NCI-H2107 treated with DMSO at 0.1 percent for 48 hours (cell line): ENCODE results near the gene RAB17.

ENCODE experiments used
- DNase-seq: peaks from one replicate; lab custom pipeline; 2025; ENCODE audit not compliant: unreplicated experiment; lab: John Stamatoyannopoulos, UW

The RAB17 gene

DNA sequence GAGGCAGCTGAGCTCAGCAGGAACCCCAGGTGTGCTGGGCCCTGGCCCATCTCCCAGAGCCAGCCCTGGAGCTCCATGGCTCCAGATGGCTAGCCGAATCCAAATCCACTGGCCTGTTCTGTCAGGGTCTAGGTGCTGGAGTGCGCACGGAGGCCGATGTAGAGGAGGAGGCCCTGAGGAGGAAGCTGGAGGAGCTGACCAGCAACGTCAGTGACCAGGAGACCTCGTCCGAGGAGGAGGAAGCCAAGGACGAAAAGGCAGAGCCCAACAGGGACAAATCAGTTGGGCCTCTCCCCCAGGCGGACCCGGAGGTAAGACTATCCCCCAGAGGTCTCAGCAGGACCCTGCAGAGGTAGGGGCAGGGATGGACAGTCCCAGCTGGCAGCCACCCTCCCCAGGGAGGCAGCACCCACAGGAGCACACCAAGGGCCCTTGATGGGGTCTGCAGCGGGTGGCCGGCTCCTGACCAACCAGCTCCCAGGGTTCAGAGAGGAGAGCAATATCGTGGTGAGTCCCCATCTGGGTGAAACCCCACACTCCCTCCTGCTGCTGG, 50.2 kb downstream of the RAB17 start:
- no peak for DNase-seq

- DNase-seq = no peak
Observed at GRCh38 chr2:237539681-237540080, 50.9 kb downstream of the RAB17 start.

DNA sequence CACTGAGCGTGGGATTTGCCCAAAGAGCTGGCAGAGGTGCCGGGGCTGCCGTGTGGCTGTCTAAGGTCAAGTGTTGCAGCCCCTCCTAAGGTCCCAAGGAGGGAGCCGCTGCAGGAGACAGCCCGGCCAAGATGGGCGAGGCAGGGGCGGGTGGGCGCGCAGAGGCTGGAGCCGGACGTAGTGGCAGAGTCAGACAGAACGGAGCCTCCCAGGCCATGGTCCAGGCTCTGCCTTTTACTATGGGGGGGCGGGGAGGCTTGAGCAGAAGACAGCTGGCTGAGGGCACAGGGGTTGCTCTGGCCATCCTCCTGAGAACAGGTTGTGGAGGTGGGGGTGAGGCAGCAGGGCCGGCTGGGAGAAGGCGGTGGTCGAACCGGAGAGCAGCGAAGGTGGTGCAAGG, 51.6 kb downstream of the RAB17 start:
- no peak for DNase-seq

DNA sequence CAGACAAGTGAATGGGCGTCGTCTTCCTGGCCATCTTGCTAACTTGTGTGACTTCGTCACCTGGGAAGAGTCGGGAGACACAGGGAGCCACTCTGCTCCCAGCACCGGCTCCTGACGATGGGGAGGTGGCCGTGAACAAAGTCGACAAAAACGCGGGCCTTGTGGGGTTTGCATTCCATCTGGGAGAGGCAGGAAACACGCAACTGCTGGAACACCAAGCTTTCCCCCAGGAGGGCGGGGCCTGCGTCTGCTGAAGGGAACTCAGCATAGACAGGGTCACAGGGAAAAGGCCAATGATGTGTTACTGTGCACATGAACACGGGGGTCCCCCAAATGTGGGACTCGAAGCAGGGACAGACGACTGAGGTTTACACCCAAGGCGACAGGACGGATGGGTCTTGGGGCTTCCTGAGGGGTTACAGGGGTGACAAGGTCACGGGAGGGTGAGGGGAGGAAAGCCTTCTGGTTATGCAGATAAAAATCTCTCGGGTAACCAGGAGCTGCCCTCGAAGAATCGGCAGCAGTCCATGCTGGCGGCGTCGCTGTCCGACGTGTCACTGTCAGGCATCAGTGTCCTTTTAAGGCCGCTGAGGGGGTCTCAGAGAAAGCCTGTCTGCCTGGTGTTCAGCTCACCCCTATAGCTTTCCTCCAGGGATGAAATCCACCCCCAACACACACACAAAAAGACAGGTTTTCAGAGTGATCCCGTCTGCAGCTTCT, 52.4 kb downstream of the RAB17 start:
- DNase-seq = no peak

DNA sequence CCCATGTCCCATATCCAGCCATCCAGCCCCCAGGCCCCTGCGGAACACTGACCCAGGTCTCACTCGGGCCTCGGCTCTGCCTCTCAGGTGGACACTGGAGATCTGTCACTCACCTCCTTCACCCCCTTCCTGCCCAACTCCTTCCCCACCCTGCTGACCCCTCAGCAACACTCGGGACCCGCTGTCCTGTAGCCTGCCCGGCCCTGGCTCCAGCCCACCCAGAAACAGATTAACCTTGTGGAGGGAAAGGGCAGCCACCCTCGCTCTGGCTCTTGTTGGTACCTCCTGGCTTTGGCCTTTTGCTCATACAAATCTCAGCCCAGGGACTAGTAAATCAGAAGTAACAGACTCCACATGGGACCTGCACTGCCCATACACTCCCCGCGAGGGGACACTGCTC, 53.9 kb downstream of the RAB17 start:
- no peak for DNase-seq

GRCh38 chr2:237536083-237536415, 54.5 kb downstream of the RAB17 start:
- DNase-seq = no peak

- no peak for DNase-seq
Observed at GRCh38 chr2:237535385-237536082, 55.0 kb downstream of the RAB17 start.

DNA sequence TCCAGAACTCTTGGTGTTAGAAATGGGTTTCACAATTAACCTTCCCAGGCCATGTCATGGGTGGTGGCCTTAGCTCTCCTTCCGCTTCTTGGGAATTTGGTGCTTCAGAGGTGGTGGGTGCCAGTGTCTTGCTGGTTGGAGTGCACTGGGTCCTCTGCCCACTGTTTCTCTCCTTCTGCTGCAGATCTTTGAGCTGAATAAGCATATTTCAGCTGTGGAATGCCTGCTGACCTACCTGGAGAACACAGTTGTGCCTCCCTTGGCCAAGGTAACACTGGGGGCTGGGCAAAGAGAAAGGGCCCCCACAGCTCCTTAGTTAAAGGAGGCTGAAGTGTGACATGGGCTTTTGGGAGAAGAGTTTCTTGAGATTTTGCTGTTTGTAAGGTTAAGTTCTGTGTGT, 56.2 kb downstream of the RAB17 start:
- no peak for DNase-seq

GRCh38 chr2:237533668-237534161, 56.8 kb downstream of the RAB17 start:
- no peak for DNase-seq

DNA sequence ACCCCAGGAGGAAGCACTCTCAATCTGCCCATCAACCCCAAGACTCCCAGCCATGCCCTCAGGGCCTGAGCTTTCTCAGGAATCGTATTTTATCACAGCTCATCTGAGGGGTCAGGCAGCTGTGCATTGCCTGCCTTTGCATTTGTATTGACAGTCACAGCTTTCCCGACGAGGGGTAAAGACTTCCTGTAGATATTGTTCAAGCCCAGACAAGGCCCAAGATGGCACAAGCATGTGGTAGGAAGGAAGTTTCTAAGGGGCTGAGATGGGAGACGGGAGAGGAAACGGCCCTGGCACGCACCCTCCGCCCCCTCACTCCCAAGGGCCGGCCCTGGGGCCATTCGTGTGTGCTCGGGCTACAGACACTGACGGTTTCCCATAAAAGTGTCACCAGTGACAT, 58.4 kb downstream of the RAB17 start:
- no peak for DNase-seq

- no peak for DNase-seq
Observed at GRCh38 chr2:237530472-237531433, 59.8 kb downstream of the RAB17 start.

GRCh38 chr2:237529452-237530402, 60.8 kb downstream of the RAB17 start:
- DNase-seq = no peak

- DNase-seq = no peak
Observed at GRCh38 chr2:237527766-237528165, 62.8 kb downstream of the RAB17 start.

DNA sequence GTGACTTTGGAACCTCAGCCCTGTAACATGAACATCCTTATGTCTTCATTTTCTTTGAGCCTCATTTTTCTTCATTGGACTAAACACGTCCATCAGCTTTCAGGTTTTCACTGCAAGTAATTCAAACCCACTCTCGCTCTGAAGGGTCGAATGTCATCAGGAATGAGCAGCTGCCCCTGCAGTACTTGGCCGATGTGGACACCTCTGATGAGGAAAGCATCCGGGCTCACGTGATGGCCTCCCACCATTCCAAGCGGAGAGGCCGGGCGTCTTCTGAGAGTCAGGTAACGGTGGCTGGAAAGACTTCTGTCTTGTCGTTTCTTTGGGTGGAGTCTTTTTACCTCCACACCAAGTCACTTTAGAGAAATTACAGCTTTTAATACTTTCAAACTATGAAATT, 63.3 kb downstream of the RAB17 start:
- DNase-seq = no peak

DNA sequence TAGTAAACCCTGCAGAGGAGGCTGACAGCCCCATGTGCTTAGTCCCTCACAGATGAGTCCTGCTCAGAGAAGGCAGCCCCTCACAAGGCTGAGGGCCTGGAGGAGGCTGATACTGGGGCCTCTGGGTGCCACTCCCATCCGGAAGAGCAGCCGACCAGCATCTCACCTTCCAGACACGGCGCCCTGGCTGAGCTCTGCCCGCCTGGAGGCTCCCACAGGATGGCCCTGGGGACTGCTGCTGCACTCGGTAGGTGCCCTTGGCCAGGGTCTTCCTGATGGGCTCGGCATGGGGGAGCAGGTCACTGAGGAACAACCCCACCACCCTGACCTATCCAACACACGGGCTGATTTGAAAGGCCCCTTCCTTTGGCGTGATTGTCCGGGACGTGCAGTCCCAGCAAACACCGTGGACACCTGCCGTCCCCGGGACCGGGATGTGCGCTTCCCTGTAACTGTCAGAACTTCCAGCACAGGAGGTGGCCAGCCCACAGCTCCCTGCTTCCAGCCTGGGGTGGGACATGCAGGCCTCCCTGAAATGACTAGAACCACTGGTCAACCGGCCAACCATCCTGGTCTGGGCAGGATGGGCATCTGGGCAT, 64.9 kb downstream of the RAB17 start:
- no peak for DNase-seq

- DNase-seq = no peak
Observed at GRCh38 chr2:237524631-237525030, 65.9 kb downstream of the RAB17 start.
